T-helper 1 cell treated with Interleukin-12 subunit alpha and Interleukin-12 subunit beta and Interleukin-4 antibody, amounts not matched to agents 30 ng/mL and 1 ng/mL, for 36 hours (primary cell): ENCODE data around the gene CENPX. TPM values are rescaled to one million over a fixed set of nuclear protein-coding genes. Genes with fewer than 3 reads are reported as not detected.

Experiments used
- intact Hi-C: fragments of 100-400 bp; cut with micrococcal nuclease; formaldehyde crosslinking; loops from one replicate; pipeline ENCODE4 v1.15.1; 2024
- total RNA-seq: library from RNA; stranded (reverse); gene quantifications from 2 replicates; pipeline ENCODE4 v1.2.3, GENCODE V29; 2022

The CENPX gene
- total RNA-seq, 1 donor from 2014 or later: 71.2 TPM

DNA sequence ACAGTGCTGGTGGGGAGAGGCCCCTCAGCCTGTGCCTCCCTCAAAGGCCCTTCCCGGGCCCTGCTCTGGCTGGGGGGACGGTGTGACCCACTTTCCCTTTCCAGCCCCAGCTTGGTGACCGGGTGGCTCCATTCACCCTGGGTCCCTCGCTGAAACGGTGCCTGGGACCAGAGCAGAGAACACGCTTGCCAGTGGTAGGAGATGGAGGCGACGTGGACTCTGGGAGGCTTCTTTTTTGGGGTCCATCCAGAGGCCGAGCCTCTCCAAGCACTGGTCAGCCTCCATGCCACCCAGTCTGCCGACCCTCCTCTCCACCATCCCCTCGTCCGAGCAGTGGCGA, 7.7 kb downstream of the CENPX start:
- intact Hi-C loops: no loop called here

- intact Hi-C loops: no loop called here
These were observed 8.2 kb downstream of the CENPX start for GRCh38 chr17:82014432-82014831.

GRCh38 chr17:82013772-82014321, 8.8 kb downstream of the CENPX start:
- intact Hi-C loops: no loop called here

DNA sequence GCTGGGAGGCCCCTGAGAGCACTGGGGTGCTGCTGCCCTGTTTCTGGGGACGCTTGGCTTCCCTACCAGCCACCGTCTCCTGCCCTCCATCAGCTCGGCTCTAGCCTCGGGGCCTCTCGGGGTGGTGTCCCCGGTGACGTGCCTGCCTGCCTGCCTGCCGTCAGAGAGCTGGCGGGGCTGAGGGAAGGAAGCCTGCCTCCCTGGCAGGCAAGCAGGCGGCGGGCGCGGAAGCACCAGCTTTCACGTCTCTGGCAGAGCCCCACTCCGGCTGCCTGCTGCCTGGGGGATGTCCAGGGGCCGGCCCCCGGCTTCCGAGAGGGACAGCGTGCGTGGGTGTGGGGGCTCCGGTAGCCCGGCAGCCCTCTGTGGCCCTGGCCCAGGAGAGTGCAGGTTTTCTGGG, 9.3 kb downstream of the CENPX start:
- intact Hi-C loops: no loop called here

DNA sequence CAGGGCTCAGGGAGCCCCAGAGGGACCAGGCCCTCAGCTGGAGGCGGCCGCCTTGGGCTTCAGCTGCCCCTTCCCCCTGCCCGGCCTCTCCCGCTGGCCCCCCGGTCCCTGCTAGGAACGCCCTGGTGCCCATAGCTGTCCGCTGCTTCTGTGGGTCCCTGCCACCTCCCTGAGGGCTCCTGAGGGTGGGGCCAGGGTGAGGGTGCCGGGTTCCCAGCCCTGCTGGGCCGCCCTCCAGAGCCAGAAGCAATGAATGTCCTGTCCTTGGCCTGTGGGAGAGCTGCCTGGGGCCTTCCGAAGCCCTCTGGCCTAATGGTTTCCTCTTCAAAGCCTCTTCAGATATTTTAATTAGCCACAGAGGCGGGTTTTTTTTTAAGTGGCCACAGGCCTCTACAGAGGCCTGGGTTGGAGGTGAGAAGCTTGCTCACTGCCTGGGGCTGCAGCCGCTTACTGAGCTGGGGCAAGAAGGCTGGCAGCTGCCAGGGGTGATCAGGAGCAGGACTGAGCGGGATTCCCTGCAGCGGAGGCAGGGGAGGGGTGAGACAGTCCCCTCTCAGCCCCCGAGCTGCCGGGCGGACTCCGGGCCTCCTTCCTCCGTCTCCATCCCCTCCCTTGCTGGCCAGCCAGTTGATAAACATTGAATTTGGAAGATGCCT, 9.9 kb downstream of the CENPX start:
- intact Hi-C loops: no loop called here

- intact Hi-C loops: no loop called here
These were observed 10.4 kb downstream of the CENPX start for GRCh38 chr17:82012261-82012639.

GRCh38 chr17:82011617-82012187, 11.0 kb downstream of the CENPX start:
- intact Hi-C loops: no loop called here

DNA sequence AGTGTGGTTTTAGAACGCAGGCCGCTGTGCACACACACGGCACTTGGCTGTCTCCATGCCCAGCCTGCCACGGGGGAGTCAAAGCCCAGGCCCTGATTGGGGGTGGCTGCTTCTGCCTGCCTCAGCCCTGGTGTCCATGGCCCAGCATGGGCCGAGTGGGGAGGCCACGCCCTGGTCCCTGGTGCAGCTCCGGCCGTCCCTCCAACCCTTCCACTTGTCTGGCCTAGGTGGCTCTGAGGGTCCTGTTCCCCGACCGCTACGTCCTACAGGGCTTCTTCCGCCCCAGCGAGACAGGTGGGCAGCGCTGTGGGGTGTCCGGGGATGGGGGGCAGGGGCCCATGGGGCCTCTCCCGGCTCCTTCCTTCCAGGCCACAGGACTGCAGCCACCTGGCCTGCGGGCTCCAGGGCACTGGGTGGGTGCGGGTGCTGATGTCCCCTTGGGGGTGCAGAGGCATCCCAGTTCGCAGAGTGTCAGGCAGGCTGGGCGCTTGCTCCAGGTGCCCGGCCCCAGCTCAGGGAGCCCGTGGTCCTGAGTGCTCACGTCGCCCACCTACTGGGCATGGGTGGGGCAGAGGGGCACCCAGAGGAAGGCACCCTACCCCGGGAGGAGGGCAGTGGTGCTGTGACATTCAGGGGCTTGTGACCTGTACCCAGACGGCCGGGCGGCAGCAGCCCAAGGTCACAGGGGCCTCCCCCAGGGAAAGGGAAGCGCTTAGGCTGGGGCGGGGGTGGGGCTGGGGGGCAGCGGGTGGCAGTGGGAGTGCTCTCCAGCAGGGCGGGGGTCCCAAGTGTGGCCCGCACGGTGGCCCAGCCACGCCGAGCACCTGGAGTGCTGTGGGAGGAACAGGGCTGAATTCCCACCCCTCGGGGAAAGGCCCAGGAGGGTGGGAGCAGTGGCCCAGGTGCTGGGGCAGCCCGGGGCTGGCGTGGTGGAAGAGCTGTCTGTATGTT, 11.8 kb downstream of the CENPX start:
- intact Hi-C loops: no loop called here

- intact Hi-C loops: no loop called here
These were observed 13.3 kb downstream of the CENPX start for GRCh38 chr17:82009413-82009812.

DNA sequence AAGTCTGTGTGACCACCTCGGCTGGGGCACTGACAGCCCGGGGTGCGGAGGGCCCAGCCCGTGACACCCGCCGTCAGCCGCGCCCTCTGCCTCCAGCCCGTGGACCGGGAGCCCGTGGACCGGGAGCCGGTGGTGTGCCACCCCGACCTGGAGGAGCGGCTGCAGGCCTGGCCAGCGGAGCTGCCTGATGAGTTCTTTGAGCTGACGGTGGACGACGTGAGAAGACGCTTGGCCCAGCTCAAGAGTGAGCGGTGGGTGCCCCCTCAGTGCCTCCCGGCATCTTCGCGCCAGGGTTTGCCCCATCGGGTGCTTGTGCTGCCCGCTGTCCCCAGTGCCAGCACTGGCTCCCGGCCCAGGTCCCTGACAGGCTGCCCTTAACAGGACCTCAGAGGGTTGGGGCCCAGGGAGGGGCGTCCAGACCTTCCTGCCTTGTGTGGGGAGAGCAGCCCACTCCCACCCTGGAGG, 13.7 kb downstream of the CENPX start:
- intact Hi-C loops: no loop called here

- intact Hi-C loops: no loop called here
These were observed 14.3 kb downstream of the CENPX start for GRCh38 chr17:82008258-82008940.

DNA sequence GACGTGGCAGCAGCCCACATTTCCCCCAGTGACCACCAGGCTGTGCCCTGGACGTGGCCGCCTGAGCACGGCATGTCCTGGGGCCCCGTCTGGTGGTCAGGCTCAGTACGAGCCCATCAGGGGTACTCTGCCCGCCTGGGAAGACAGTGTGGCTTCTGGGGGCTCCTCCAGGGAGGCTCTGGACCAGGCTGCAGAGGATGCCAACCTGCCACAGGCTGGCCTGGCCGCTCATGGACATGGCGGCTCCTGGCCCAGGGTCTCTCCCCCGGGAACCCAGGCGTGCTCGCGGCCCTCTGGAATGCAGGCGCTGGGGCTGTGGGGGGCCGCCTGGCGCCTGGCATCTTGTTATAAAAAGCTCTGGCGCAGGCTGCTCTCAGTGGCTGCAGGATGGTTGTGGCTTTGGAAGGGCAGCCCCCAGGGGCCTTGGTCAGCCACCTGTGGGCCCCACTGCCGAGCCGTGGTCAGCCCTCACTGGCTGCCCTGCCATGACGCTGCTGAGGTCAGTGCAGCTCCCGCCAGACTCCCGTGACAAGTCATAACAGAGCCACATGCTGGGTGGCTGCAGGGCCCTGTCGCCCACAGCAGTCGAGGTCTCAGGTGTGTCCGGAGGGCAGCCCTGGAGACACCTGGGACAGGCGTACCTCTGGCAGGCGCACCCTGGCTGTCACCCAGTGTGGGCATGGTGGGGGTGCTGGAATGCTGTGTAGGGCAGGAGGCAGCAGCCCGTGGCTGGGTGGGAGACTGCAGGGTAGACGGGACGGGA, 15.0 kb downstream of the CENPX start:
- intact Hi-C loops: no loop called here

DNA sequence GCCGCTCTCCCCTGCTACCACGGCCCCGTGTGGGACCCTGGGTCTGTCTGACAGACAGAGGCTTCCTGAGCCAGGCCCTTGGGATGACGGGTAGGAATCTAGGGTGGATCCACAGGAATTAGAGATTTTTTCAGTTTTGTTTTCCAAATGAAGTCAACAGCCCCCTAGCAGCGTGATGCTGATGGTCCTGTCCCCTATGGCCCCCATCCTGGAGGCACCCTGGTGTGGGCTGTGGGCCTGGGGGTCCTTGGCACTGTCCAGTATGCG, 15.5 kb downstream of the CENPX start:
- intact Hi-C loops: no loop called here

DNA sequence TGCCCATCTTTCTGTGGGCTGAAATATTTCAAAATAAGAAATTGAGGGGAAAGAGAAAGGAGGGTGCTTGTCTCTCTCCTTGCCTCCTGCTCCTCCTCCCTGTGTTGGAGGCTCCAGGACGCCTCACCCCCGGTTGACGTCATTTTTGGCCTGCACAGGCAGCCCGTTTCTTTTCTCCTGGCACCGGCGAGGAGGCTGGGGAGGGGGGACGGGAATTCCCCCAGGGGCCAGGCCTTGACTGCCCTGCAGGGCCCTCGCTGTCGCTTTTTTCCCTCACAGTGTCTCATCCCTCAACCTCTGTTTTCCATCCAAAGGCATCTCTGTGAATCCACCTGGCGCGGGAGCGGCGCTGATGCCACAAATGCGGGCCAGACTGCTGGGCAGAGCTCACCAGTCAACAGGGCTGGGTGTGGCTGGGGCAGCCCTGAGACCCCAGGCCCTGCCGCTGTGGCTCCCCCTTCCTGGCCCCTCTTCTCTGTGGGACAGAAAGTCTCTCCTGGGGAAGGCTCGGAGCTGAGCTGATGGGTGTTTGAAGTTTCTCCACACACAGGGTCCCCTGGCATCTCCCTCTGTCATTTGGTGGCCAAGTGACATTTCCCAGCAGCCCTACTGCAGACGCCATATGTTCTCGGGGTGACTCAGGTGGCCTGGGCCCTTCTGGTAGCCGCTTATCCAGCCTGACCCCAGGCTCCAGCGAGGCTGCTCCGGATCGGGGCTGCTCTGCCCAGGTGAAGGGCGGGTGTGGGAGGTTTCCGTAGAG, 16.0 kb downstream of the CENPX start:
- intact Hi-C loops: no loop called here

DNA sequence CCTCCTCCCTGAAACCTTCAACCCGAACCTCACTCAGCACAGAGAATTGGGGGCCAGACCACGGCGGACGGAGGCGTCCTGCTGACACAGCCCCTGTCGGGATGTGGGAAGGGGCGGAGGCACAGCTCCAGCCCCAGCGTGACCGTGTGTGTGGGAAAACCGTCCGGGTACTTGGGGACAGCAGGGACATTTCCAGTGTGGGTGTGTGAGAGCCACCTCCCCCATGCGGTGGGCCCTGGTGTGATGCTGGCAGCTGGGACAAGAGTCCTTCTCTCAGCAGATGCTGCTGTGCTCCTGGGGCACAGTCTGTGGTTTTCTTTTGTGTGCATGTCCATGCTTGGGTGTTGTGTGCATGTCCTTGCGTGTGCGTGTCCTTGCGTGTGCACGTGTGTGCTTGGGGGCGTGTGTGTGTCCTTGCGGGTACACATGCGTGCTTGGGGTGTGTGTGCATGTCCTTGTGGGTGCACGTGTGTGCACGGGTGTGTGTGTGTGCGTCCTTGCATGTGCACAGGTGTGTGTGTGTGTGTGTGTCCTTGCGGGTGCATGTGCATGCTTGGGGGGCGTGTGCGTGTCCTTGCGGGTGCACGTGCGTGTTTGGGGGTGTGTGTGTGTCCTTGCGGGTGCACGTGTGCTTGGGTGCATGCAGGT, 16.9 kb downstream of the CENPX start:
- intact Hi-C loops: no loop called here

DNA sequence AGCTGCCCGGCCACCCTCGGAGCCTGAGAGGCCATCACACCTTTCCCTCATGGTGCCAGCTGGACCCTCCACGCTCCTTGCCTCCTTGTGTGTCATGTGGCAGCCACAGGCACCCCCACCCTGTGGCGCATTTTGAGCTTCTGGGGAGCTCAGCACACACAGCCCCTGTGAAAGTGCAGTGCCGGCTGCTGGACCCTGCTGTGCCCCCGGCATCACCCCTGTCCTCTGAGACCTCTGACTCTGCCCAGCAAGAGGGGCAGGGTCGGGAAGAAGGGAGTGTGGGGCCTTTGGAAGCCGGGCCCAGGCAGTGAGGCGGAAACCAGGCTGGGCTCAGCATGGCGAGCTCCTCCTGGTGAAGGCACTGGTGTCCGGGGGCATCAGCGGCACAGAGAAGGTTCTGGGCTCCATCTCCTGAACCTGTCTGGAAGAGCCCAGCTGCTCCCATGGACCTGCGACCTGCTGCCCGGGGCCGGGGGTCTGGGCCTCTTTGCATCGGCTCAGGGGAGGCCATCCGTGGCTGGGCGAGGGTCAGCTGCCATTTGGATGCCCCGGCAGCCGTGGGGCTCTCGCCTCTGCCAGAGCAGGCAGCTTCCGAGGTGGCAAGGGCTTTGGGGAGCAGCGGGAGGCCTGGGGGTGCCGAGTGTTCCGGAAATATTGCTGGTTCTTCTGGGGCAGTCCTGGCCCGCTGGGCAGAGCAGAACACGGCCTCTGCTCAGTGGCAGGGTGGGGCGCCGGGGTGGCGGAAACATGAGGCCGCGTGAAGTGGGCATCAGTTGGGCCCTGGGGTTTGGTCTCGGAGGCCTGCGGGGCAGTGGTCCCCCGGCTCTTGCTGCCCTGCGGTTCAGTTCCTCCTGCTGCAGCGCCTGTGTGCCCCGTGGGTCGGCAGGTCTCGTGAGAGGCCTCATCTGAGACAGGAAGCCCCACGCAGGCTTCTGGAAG, 17.9 kb downstream of the CENPX start:
- intact Hi-C loops: no loop called here

GRCh38 chr17:82003411-82004381, 19.0 kb downstream of the CENPX start:
- intact Hi-C loops: no loop called here
